Pancreas (tissue), 10 donors: Measurements from ENCODE around the gene CSF1. TPM values are rescaled to one million over a fixed set of nuclear protein-coding genes. Genes with fewer than 3 reads are reported as not detected.
A peak's percentile ranks its signal among the peaks of the same experiment; 100 is the strongest.

Experiments
- ATAC-seq, 4 donors: fragments of 200-7000 bp; cut with Tn5 transposase; one replicate each; pipeline versions ENCODE4 v1.8.0 to v1.9.1; 2020; ENCODE audit warnings: mild to moderate bottlenecking in 4 of 4, moderate library complexity in 4 of 4
- DNase-seq, 6 donors: peaks; one replicate each; pipeline ENCODE4 v3.0.0-alpha.2; 2020
- FAIRE-seq: peaks from 2 replicates; lab custom pipeline; 2012; peaks lifted over from hg19 to GRCh38; lab: Jason Lieb, UNC
- H3K27ac ChIP-seq, 4 donors: fragments of 200-600 bp; sonication (generic); 1 replicate in 3 of 4; 2 replicates in 1 of 4; pipeline versions ENCODE4 v1.5.0 to v1.8.0; 2020
- H3K27me3 ChIP-seq, 4 donors: fragments of 200-600 bp; one replicate each; pipeline ENCODE4 v1.8.0; 2021
- H3K36me3 ChIP-seq, 3 donors: fragments of 200-600 bp; sonication (generic) in 1 of 3; one replicate each; pipeline versions ENCODE4 v1.5.0 to v1.8.0; 2020 to 2021
- H3K4me1 ChIP-seq, 3 donors: fragments of 200-600 bp; one replicate each; pipeline ENCODE4 v1.8.0; 2021
- H3K4me3 ChIP-seq, 4 donors: fragments of 200-600 bp; sonication (generic) in 2 of 4; one replicate each; pipeline versions ENCODE4 v1.5.0 to v1.8.0; 2020 to 2021
- H3K9me3 ChIP-seq, 4 donors: fragments of 200-600 bp; one replicate each; pipeline ENCODE4 v1.8.0; 2021
- WGBS, 2 donors: extraction: QIAGEN DNeasy Blood & Tissue Kit; methylation state at CpG; one replicate each; pipeline ENCODE4 v1.1.7; 2013; 5-methylcytosine and 5-hydroxymethylcytosine counted together
- intact Hi-C, 3 donors: fragments of 100-400 bp; cut with DNase I; formaldehyde crosslinking; loops; one replicate each; pipeline versions ENCODE4 v1.11.1 to v1.14.2; 2022
- polyA plus RNA-seq, 2 donors: library from polyadenylated mRNA; stranded (reverse); fragments of 200-250 nt; gene quantifications; one replicate each; pipeline ENCODE4 v1.2.3, GENCODE V29; 2013
- total RNA-seq, 6 donors: library from RNA; stranded (reverse); fragmentation: NEBNext Ultra II Directional in 4 of 6; extraction: Animal tissue kit (Norgen Biotek cat#: 25700) in 4 of 6; gene quantifications; one replicate each; pipeline versions ENCODE4 v1.2.1 to v1.2.4, GENCODE V29; 2021 to 2023
- TF ChIP-seq, protein P1 (sequence below), 4 donors: fragments of 200-600 bp; sonication (generic) in 3 of 4; IDR thresholded peaks; one replicate each; pipeline versions ENCODE4 v1.5.0 to v1.8.0; 2021; ENCODE audit warnings: antibody characterized with exemption in 4 of 4
- donor health status: healthy with polysubstance abuse.
- donor health status: DM: no; HTN: no; CAD: no; lungs with moderate emphysema.
- donor health status: DM: no; HTN: no; CAD: no.
- donor health status: control.
- donor health status: control.
- donor health status: Bipolar disorder and iron deficiency.
- donor health status: DM: yes; HTN: yes; CAD: no.
- donor health status: DM: no; HTN: no; CAD: no.
- donor health status: DM: no; HTN: no; CAD: no.
- donor health status: DM: yes; HTN: yes; CAD: no.

Gene CSF1
- total and polyA plus RNA-seq, 8 donors: 6.7 to 38.3 (median 15.6) TPM

DNA sequence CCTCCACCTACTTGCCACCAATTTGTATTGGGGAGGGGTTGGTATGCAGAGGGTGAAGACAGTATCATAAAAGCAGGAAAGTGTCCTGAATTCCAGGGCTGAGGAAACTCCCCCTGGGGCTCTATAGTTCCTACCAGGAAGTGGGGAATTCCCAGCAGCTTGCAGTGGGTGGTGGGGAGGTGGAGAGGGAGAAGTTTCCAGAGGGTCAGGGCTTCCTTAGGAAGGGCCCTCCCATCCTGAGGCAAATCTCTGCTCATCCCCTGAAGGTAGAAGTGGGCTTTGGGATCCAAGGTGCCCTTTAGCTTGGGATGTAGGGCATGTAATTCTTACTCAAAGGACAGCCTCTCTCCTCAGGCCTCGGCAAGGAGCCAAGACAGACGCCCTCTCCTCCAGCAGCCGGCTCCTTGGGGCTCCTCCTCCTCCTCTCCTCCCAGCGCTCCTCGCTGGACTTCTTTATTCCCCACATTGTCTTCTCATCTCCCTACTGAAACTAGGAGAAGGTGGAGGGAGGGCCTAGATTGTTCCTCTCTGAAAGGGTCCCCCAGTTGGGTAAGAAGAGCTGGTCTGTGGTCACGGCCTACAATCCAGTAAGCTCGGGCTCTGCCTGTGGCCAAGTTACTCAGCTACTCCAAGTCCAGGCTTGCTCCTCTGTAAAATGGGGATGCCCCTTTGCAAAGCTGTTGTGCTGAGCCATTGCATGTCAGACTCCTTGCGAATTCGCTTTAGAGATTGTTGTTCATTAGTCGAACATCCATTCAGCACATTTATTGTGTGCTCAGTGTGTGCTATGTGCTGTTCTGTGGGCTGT is 17.9 kb upstream of the CSF1 start:
- TF ChIP-seq, protein P1, sequence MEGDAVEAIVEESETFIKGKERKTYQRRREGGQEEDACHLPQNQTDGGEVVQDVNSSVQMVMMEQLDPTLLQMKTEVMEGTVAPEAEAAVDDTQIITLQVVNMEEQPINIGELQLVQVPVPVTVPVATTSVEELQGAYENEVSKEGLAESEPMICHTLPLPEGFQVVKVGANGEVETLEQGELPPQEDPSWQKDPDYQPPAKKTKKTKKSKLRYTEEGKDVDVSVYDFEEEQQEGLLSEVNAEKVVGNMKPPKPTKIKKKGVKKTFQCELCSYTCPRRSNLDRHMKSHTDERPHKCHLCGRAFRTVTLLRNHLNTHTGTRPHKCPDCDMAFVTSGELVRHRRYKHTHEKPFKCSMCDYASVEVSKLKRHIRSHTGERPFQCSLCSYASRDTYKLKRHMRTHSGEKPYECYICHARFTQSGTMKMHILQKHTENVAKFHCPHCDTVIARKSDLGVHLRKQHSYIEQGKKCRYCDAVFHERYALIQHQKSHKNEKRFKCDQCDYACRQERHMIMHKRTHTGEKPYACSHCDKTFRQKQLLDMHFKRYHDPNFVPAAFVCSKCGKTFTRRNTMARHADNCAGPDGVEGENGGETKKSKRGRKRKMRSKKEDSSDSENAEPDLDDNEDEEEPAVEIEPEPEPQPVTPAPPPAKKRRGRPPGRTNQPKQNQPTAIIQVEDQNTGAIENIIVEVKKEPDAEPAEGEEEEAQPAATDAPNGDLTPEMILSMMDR (IDR thresholded peaks at IDR 0.05): no peak
- H3K36me3 ChIP-seq: no peaks in the 10 kb centered on the region
- H3K27me3 ChIP-seq: no peaks in the 10 kb centered on the region
- DNase-seq (no peak), ATAC-seq (peak; percentile 28 to 80 (median 52)), FAIRE-seq (no peak)
- H3K4me1 ChIP-seq: no peaks in the 10 kb centered on the region
- no peaks in the 10 kb centered on the region for H3K9me3 ChIP-seq
- WGBS, 2 donors: 67 to 73% methylated on average over 10 of the region's 10 CpGs
- intact Hi-C loops: no loop called here
- no peak overlapping the region for H3K4me3 ChIP-seq
- H3K27ac ChIP-seq: peak overlapping the region in 2 of 4 donors; percentile 24 to 37

DNA sequence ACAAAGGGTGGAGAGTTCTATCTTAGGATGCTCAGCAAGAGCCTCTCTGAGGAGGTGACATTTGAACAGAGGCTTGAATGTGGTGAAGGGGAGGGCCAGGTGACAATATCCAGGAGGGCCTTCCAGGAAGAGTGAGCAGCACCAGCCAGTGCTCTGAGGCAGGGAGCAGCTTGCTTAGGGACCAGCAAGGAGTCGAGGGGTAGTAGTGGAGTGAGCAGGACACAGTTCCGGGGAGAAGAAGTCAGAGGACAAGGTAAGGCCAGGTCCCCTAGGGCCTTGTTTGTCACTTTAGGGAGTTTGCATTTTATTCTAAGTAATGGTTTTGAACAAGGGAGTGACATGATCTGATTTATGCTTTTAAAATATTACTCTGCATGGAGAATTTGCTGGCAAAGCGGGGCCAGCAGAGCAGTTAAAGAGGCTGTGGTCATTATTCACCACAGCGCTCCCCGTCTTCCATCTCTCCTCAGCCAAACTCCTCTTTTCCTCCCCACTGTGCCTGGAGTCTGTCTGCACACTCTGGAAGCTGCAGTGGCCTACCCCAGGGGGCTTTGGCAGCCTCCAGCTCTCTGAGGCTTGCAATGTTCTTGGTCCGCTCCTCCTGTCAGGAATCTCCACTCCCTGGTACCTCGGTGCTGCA is 17.0 kb upstream of the CSF1 start:
- no peak for ATAC-seq
- DNase-seq: no peak
- no peaks in the 10 kb centered on the region for H3K36me3 ChIP-seq
- H3K9me3 ChIP-seq: no peaks in the 10 kb centered on the region
- TF ChIP-seq, protein P1 (IDR thresholded peaks at IDR 0.05): no peak
- intact Hi-C loops: no loop called here
- 84 to 89% methylated on average over 7 of the region's 7 CpGs for WGBS, 2 donors
- no peak for FAIRE-seq
- no peak overlapping the region for H3K27ac ChIP-seq
- H3K27me3 ChIP-seq: no peaks in the 10 kb centered on the region
- no peak overlapping the region for H3K4me3 ChIP-seq
- no peaks in the 10 kb centered on the region for H3K4me1 ChIP-seq

DNA sequence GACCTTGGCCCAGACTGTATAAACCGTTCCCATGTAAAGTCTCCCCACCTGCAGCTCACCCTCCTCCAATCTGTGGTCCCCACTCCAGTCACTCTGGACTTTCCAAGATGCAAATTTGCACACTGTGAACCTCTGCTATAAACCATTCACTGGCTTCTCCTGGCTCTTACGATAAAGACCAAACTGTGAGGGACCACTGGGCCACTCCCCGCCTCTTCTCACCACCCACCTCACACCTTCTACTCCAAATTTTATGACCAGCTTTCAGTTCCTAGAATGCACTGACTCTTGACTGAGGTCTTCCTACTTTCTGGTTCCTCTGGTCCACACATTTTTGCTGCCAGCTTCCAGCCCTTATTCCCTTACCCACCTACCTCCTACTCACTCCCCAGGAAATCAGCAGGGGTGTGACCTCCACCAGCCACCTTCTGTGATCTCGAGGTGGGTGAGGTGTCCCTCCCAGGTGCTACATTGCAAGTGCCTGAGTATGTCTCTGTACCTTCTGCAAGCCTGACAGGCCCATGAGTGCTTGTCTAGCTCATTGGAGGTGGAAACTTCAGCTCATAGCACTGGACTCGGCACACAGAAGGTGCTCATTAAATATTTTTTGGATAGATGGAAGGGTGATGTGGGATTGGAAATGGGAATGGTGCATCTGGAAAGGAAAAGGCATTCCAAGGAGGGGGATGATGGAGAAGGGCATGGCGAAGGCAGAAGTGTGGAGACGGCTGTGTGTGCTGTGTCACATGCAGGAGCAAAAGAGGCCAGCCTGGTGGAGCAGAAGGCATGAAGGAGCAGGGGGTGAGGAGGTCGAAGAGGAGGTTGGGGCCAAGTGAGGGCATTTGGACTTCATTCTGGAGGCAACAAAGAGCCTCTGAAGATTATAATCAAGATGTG is 15.6 kb upstream of the CSF1 start:
- no peak for DNase-seq
- no peak for ATAC-seq
- FAIRE-seq: no peak

DNA sequence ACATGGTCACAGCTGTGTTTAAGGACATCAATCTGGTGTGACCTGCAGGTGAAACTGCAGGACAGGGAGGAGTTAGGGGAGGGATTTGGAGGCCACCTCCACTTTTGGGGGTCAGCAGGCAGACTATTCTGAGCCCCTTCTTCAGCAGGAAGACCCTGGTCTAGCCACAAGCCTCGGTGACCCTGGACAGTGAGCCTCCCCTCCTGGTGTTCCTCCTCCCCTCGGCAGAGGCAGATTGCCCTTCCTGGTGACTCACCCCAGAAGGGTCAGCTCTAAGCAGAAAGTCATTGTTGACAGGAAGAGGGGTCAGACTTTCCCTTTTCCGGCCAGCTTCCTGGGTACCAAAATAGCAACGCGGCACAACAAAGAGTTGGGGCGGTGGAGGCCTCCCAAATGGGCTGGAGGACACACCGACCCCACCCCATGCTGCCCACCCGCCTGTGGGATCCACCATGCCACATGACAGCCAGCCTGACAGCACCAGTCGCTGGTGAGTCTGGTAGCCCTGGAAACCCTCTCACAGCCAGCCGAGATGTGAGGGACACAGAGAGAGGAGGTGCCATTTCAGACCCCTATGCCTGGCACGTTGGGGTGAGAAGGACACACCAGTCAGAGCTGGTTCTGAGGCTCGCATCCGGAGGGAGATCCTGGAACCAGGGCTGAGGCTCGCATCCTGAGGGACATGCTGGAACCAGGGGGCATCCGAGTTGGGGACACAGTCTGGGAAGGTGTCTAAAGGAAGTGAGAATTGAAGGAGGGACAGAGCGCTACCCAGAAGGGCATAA is 14.7 kb upstream of the CSF1 start:
- Histone ChIP-seq H3K27ac (no peak overlapping the region), H3K4me3 (no peak overlapping the region), H3K9me3 (no peaks in the 10 kb centered on the region), H3K4me1 (no peaks in the 10 kb centered on the region), H3K27me3 (no peaks in the 10 kb centered on the region), H3K36me3 (no peaks in the 10 kb centered on the region)
- TF ChIP-seq, protein P1 (IDR thresholded peaks at IDR 0.05): no peak
- ATAC-seq (peak in 3 of 4 donors; percentile 45 to 64 (median 58)), DNase-seq (no peak), FAIRE-seq (no peak)
- intact Hi-C loops: no loop called here
- WGBS, 2 donors: 67 to 78% methylated on average over 16 of the region's 16 CpGs

More for the DNA sequence above, 15.6 kb upstream of the CSF1 start:
- 64 to 71% methylated on average over 8 of the region's 8 CpGs for WGBS, 2 donors
- TF ChIP-seq, protein P1 (IDR thresholded peaks at IDR 0.05): no peak
- Histone ChIP-seq H3K27ac (no peak overlapping the region), H3K9me3 (no peaks in the 10 kb centered on the region), H3K36me3 (no peaks in the 10 kb centered on the region), H3K4me1 (no peaks in the 10 kb centered on the region), H3K27me3 (no peaks in the 10 kb centered on the region), H3K4me3 (no peak overlapping the region)
- intact Hi-C loops: no loop called here
